ENCODE data around the gene CYSTM1.

- TF ChIP-seq CTCF (IDR thresholded peaks at IDR 0.05 in 4 of 5, conservative IDR thresholded peaks at IDR 0.05 in 1 of 5), result no peak
- no peak for TF ChIP-seq POLR2A (IDR thresholded peaks at IDR 0.05)
These were observed 50.4 kb downstream of the CYSTM1 start for GRCh38 chr5:140225396-140225795.
